Thyroid gland (tissue), 4 donors: Measurements from ENCODE around the gene LSAMP.

ENCODE experiments used
- POLR2A ChIP-seq, 2 donors: fragments of 450-650 bp; IDR thresholded peaks; one replicate each; pipeline ENCODE4 v1.6.1; 2017; ENCODE audit warnings: antibody characterized with exemption in 2 of 2, mild to moderate bottlenecking in 2 of 2, moderate library complexity in 1 of 2
- TF ChIP-seq, protein P1 (sequence below), 6 experiments: fragments of 200-600 bp in 3 of 6; fragments of 450-650 bp in 3 of 6; sonication (generic) in 3 of 6; IDR thresholded peaks; one replicate each; pipeline ENCODE4 v1.5.1; 2016 to 2019; ENCODE audit warnings: antibody characterized with exemption in 6 of 6, mild to moderate bottlenecking in 2 of 6, inconsistent platforms in 1 of 6, moderate library complexity in 1 of 6

DNA sequence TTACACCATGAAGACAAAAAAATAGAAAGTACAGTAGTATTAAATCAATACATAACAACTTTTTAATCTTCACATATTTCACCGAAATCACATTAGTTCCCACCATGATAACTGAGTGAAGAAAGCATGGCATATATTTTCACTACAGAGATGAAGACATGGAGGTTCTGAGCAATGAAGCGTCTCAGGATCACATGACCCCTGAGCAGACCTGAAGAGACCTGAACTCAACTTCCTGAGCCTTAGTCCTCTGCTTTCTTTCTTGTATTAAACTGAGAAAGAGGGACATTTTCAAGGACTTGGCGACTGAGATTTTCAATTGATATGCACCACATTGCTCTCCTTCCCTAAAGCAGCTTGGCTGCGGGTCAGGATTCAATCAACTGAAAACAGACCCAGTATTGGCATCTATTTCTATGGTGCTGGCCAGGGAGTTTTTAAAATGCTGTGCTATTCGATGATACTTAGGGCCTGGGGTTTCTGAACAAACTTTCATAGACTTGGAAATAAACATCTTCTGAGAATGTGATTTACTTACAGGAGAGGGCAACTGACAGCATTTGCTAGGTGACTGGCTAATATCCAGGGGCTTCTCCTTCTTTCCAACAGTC lies 165.1 kb downstream of the LSAMP start:
- TF ChIP-seq, protein P1, sequence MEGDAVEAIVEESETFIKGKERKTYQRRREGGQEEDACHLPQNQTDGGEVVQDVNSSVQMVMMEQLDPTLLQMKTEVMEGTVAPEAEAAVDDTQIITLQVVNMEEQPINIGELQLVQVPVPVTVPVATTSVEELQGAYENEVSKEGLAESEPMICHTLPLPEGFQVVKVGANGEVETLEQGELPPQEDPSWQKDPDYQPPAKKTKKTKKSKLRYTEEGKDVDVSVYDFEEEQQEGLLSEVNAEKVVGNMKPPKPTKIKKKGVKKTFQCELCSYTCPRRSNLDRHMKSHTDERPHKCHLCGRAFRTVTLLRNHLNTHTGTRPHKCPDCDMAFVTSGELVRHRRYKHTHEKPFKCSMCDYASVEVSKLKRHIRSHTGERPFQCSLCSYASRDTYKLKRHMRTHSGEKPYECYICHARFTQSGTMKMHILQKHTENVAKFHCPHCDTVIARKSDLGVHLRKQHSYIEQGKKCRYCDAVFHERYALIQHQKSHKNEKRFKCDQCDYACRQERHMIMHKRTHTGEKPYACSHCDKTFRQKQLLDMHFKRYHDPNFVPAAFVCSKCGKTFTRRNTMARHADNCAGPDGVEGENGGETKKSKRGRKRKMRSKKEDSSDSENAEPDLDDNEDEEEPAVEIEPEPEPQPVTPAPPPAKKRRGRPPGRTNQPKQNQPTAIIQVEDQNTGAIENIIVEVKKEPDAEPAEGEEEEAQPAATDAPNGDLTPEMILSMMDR (IDR thresholded peaks at IDR 0.05): no peak
- no peak for TF ChIP-seq POLR2A (IDR thresholded peaks at IDR 0.05)
